GM18519 (cell line): ENCODE data around the gene ZNF865.

ENCODE experiments used
- ATAC-seq: cut with Tn5 transposase; IDR thresholded peaks from one replicate; pipeline ENCODE4 v1.9.1; 2021; ENCODE audit warnings: mild to moderate bottlenecking, moderate library complexity; ENCODE audit not compliant: unreplicated experiment, low FRiP score

Gene ZNF865

DNA sequence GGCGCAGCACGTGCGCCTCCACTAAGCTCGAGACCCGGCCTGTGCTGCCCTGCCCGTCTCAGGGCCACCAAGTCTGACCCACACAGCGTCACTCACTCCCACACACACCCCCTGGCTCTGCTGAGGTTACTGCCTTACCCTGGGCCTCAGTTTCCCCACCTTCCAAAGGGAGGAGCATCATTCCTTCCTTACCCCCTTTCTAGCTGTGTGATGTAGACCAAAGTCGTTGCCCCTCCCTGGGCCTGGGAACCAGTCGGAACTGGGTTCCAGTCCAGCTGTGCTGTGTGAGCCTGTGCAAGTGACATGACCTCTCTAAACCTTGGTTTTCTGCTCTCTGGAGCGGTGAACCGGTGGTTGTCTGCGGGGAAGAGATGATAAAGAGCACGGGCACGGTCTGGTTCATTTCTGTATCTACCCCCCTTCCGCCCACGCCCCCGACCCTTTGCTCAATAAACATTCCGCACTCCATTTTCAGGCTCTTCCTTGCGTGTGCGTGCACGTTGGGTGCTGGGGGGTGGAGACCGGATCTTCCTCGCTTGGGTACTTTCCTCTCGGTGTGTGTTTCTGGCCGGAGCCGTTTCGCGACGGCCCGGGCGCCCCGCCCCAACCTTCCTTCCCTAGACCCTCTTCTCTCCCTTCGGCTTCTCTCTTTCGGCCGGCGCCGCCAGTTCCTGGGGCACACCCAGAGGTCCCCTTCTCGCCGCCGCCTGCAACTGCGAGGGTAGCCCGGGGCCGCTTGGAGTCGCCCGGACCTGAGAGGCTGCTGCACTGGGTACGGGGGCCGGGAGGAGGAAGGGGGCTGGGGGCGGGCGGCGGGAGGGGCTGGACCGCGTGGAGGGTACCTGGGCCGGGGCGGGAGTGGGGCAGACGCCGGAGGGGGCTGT is 37.8 kb downstream of the ZNF865 start, which contains the start of gene ZNF581:
TSS of gene ZNF581 (plus strand) at position 647 of the 884 bp plus-strand sequence. CDS start 923 bp downstream, outside the sequence.
- ATAC-seq, result no peak

DNA sequence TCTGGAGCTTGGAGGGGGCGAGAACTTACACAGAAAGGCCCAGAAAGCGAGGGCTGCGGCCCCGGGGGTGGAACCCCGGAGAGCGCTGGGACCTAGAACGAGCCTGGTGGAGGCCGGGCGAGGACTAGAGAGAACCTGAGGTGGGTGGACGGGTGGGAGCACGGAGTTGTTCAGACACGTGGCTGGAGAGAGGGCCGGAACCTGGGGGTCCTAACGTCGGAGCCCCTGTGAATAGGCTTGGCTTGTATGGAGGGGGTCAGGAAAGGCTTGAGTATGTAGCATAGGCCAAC is 38.4 kb downstream of the ZNF865 start:
- no peak for ATAC-seq

DNA sequence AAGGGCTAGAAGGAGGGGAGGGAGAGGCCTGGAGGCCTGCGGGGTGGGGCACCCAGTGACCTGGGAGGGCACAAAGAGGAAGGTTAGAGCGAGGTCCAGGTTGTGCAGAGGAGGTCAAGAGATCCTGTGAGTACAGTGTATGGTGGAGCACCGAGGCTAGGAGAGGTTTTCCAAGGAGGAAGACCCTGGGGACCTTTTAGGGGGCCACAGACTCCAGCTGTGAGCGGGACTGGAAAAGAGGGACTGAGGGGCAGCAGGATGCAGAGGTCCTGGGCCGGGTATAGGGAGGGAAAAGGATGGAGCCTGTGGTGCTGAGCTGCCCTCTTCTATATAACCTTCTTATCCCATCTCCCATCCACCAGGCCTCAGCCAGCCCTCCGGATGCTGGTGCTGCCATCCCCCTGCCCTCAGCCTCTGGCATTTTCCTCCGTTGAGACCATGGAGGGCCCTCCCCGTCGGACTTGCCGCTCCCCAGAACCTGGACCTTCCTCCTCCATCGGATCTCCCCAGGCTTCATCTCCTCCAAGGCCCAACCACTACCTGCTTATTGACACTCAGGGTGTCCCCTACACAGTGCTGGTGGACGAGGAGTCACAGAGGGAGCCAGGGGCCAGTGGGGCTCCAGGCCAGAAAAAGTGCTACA is 38.9 kb downstream of the ZNF865 start:
- no peak for ATAC-seq

DNA sequence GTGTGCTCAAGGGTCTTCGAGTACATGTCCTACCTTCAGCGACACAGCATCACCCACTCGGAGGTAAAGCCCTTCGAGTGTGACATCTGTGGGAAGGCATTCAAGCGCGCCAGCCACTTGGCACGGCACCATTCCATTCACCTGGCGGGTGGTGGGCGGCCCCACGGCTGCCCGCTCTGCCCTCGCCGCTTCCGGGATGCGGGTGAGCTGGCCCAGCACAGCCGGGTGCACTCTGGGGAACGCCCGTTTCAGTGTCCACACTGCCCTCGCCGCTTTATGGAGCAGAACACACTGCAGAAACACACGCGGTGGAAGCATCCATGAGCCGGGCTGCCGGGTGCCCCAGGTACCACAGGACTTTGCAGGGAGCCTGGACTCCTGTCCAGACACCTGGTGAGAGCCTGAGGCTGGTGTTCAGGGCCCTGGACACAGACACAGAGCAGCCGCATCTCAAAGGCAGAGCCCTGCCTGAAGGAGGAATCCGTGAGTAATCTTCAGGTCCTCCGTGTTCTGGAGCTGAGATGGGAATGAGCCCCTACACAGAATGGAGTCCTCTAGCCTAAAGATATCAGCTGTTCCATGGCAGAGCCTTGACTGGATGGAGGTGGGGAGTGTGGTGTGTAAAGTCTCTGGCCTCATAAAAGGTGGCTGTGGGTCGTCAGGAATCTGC is 39.5 kb downstream of the ZNF865 start:
- no peak for ATAC-seq

DNA sequence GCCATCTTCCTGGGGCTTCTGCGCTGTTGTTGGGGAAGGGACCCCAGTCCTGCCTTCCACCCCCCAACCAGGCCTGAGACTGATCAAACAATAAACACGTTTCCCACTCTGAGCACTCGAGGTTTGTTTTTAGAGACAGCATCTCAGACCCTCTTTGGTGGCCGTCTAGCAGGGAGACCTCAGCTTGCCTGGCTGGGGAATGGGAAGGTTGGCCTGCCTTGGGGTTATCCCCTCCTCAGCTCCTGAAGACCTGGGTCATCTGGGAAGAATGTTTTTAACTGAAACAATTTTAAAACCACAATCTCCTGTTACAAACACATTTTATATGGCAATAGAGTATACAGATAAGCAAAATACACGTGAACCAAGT is 40.0 kb downstream of the ZNF865 start:
- ATAC-seq, result no peak

DNA sequence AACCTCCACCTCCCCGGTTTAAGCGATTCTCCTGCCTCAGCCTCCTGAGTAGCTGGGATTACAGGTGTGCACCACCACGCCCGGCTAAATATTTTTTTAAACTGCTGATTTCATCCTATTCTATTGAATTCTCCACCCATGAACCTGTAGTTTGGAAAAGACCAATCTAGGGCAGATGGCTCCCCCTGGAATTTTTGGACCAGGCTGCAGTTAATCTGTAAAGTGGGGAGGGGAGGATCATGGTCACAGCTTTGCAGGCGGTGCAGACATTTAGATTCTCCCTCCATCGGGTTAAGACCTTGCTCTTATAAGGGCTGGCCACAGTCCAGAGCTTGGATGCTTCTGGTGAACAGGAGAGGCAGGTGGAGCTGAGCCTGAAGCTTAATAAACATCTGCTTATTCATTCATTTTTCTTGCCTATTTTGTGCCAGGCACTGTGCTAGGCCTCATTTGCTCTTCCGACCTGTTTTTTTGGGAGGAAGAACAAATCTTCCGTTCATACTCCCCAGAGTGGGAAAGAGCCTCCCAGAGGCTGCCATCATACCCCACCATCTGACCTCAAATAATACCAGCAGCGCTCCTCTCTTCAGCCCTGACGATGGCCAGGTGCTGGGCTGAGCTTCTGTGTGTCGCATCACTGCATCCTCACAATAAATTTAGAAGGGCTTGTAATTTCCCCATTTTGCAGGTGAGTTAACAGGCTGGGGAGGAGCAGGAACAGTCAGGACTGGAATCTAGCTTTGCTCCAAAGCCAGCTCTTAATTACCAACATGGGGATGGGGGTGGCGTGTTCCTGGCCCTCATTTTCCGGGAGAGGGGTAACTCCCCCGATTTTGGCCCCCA is 41.7 kb downstream of the ZNF865 start:
- ATAC-seq, result no peak

DNA sequence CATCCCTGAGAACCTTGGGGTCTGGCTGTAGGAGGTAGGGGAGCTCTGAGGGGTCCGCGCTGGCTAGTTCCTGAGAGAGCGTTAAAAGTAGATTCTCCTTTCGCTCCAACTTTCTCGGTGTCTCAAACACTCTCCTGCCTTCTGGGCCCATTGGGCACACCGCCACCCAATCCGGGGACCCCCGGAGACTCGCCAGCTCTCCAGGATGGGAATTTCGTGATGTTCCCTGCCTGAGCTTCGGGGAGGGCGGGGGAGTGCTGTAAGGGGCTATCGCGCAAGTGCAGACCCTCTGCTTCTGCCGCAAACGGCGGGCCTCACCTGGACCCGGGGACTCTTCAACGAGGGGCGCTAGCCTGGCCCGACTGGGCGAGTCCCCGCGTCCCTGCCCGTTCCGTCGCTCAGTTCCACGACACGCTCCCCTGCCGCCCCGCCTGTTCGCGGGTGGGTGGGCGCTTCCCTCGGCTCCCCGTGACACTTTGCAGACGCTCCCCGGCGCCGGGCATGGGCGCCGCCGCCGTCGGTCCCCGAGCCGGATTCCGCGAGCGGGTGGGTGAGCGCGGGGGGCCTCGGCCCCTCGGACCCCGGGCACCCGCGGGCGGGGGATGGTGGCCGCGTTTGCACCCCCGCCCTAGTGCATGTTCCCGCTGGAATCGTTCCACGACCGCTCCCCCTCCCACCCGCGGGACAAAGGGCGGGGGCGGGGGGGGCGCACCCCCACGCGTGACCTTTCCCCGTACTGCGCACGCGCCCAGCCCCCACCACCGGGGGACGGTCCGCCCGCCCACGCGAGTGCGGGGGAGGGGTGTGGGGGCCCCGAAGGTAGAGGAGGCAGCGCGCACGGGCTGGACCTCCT is 42.5 kb downstream of the ZNF865 start, which contains the start of gene CCDC106:
TSS of gene CCDC106 (plus strand) at position 481 of the 853 bp plus-strand sequence. CDS start 835 bp downstream, outside the sequence.
- no peak for ATAC-seq

DNA sequence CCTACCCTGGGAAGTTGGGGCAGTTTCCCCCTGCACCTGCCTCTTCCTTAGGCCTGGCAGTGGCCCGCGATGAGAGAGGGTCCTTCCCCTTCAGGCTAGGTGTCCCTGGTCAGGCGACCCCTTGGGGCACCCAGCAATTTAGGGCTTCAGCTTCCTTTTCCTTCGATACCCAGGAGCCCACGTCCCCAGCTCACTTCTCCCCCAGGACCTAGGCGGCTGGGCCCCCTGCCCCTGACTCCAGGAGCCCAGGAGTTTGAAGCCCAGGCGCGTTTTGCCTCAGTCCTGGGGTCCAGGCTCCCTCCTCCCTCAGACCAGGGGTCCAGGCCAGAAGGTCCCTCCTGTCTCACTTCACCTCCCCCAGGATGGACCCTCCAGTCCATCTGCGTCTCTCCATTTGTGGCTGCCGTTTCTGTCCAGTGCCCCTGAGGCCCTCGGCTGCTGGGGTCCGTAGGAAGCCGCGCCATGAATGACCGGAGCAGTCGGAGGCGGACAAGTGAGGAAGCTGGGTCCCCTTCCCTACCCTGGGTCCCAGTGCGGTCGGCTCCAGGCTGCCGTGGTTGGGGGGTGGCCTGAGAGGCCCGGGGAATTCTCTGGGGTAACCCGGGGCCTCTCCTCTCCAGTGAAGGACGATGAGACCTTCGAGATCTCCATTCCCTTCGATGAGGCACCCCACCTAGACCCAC is 43.3 kb downstream of the ZNF865 start:
- no peak for ATAC-seq

DNA sequence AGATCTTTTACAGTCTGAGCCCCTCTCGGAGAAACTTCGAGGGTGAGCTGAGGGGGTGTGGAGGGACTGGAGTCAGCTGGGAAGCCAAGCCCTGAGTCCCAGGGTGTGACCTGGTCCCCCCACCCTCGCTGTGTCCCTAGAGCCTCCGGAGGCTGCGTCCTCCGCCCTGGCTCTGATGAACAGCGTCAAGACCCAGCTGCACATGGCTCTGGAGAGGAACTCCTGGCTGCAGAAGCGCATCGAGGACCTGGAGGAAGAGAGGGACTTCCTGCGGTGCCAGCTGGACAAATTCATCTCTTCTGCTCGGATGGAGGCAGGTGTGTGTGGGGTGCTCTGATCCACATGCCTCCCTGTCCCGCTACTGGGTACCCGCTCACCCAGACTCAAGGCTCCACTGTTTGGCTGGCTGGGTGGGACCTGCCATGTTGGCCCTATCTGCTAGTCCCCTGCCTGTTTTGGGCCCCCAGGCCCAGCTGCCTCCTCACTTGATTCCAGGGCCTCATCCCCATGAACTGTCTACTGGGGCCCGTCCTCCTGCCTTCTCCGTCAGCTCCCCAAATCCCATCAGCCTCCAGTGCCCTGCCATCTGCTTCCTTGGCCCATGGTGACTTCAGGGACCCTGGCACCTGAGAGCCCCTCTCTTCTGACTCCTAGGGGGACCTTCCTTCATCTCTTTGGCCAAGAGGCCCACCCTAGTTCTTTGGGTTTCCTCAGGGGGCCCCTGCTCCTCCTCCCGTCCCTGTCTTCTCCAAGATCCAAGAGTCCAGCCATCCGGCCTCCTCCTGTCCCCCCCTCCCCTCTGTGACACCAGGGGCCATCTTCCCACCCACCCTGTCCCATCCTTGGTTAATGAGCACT is 44.0 kb downstream of the ZNF865 start:
- no peak for ATAC-seq

DNA sequence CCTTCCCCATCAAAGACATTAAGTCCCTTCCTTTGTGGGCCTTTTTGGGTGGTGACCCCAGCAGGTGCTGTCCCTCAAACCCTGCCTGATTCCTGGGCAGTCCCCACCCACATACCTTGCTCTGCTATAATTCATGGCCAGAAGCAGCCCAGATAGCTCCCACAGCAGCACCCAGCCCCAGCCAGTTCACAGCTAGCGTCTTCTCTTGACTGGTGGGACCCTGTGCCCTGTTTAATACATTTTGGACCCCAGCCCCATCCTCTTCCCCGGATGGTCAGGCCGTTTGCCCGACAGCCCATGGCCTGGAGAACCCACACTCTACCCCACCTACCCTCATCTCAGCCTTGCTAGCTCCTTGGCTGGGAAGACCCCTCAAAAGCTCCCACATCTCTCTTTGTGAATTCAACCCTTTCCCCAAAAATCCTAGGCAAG is 44.7 kb downstream of the ZNF865 start:
- no peak for ATAC-seq

DNA sequence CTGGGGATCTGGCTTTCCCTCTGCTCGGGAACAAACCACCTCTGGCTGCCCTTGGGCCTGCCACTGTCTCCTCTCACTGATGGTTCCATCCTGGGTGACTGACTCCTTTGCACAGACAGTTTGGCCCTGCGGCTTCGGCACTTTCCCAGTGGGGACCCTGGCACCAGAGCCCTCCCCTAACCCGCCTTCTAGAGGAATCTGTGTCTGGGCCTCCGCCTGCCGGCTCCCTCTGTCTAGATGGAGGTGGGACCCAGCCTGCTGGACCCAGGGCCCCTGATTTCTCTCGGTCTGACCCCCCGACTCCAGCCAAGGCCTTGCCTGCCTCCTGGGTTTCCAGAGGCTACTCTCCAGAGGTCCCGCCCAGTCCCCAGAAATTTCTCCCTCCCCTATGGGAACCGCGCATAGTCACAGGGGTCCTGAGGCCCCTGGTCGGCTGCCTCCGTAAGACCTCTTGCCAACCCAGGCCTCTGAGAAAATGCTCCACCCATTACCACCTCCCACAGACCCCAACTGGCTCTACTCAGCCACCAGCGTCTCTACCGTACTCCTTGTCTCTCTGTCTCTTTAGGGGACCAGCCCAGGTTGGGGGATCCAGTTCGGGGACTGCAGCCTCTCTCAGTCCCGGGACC is 45.3 kb downstream of the ZNF865 start:
- ATAC-seq, result no peak

DNA sequence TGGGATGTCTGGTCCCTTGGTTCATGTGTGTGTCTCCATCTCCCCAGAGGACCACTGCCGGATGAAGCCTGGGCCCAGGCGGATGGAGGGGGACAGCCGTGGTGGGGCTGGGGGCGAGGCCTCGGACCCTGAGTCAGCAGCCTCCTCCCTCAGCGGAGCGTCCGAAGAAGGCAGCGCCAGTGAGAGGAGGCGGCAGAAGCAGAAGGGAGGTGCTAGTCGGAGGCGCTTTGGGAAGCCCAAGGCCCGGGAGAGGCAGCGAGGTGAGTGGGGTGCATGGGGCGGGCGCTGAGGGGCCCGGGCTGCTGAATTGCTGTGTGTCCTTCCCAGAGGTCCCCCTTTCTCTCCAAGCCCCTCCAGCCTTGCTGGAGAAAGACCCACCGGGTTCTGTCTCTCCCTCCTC is 45.8 kb downstream of the ZNF865 start:
- no peak for ATAC-seq

DNA sequence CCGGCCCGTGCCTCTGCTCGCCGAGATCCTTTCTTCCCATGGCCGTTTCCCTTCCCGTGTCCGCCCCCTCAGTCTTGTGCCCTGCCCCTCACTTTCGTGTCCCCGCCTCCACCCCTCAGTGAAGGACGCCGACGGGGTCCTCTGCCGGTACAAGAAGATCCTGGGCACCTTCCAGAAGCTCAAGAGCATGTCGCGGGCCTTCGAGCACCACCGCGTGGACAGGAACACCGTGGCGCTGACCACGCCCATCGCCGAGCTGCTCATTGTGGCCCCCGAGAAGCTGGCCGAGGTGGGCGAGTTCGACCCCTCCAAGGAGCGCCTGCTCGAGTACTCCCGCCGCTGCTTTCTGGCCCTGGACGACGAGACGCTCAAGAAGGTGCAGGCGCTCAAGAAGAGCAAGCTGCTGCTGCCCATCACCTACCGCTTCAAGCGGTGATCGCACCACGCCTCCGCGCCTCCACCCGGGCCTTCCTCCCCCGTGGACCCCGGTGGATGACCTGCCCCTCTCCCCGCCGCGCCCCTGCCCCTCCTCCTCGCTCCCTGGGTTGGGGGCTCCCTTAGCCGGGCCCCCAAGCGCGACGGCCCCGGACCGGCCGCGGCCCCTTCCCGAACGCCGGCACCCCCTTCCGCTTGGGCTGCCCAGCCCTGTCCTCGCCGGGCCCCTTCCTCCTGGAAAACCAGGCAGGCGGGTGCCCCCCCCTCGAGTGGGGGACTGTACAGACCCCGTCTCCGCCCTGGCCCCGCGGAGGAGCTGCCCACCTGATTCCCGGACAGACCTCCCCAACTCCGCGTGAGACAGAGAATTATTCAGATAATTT is 47.1 kb downstream of the ZNF865 start:
- ATAC-seq, result no peak

DNA sequence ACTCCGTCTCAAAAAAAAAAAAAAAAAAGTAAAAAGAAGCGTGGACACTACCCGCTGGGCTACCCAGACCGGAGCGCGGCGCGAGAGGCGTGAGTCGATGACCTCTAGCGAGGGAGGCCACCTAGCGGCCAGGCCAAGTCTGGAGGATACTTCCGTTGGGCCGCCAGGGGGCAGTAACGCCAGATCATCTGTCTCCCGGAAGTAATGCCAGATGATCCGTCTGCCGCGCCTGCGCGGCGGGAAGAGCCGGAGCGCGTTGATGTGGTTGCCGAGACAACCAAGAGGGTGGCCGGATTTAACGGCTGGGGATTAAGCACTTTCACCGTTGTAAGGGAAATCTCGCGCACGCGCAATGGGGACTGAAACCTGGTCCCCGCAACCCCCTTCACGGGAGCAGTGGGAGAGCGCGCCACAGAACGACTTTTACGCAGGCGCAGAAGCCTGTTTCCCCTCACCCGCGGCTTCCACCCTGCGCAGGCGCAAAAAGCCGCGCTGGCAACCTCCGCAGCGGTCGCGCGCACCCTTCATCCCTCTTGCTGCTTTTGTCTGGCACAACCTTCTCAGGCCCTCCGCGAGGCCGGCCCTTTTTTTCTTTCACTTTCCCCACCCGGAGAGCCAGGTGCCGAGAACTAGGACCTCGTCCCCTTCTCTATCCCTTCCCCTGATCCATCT is 48.3 kb downstream of the ZNF865 start:
- peak; percentile 32 for ATAC-seq

DNA sequence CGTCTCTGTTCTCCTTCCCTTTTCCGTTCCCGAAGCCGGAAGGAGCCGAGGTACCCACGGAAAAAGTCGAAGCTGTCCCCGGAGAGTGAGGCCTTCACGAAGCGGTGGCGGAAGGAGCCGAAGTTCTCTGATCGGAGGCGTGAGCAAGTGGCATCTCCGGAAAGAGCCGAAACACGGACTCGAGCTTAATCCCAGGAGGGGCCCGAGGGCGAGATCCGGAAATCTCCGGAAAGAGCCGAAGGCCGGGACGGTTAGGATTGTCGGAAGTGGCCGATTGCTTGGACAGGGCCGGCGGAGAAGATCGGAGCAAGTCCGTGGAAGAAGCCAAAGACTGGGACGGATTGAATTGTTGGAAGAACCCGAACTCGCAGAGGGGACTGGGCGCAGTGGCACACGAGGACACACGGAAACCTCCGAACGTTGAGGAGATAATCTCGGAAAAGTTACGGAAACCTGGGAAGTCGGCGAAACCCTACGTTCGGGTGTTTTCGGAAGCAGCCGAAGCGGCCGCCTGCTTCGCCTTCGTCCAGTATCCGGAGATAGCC is 48.9 kb downstream of the ZNF865 start:
- peak; percentile 43 for ATAC-seq
